GM12865 (cell line): ENCODE data around the gene SV2A.
"Not testable (repeated sequence)": the region's sequence is repeated elsewhere in the genome, so short reads cannot be mapped to it uniquely, and the experiment has no call there.

Experiments
- DNase-seq: peaks from one replicate; pipeline ENCODE4 v3.0.0; 2010; ENCODE audit warnings: low read depth
- H3K4me3 ChIP-seq: 2 replicates; pipeline ENCODE4 v1.5.1; 2011; ENCODE audit warnings: mild to moderate bottlenecking, low read depth, low read length, control low read depth
- TF ChIP-seq, protein P1 (sequence below): IDR thresholded peaks from 2 replicates; pipeline ENCODE4 v1.5.1; 2011; ENCODE audit warnings: low read length, control low read depth, low read depth, inconsistent platforms; ENCODE audit not compliant: insufficient read depth; ENCODE audit errors: missing control alignments

The SV2A gene

DNA sequence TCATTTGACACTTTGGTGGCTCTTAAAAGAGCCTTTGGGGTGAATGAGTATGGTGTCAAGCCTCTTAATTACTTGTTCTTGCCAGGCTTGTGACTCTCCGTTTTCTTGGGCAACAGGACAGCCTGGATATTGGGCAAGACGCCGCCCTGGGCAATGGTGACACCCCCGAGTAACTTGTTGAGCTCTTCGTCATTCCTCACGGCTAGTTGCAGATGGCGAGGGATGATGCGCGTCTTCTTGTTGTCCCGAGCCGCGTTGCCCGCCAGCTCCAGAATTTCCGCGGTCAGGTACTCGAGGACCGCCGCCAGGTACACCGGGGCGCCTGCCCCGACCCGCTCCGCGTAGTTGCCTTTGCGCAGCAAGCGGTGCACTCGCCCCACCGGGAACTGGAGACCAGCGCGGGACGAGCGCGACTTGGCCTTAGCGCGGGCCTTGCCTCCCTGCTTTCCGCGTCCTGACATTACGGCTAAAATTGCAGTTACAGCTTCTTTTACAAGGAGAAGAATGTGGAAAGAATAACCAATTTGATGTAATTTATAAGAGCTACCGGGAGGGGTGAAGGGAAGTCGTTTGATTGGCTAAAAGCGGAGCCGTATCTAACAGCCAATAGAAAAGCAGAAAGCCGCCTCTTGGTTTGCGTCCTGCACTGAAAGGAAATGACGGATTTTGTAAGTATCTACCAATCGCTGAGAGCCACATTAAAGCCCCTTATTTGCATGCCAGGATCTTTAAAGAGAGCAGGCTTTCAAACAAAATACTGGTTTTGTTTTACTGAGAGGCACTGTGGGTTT lies 30.0 kb downstream of the SV2A start:
- TF ChIP-seq, protein P1, sequence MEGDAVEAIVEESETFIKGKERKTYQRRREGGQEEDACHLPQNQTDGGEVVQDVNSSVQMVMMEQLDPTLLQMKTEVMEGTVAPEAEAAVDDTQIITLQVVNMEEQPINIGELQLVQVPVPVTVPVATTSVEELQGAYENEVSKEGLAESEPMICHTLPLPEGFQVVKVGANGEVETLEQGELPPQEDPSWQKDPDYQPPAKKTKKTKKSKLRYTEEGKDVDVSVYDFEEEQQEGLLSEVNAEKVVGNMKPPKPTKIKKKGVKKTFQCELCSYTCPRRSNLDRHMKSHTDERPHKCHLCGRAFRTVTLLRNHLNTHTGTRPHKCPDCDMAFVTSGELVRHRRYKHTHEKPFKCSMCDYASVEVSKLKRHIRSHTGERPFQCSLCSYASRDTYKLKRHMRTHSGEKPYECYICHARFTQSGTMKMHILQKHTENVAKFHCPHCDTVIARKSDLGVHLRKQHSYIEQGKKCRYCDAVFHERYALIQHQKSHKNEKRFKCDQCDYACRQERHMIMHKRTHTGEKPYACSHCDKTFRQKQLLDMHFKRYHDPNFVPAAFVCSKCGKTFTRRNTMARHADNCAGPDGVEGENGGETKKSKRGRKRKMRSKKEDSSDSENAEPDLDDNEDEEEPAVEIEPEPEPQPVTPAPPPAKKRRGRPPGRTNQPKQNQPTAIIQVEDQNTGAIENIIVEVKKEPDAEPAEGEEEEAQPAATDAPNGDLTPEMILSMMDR: no peak
- DNase-seq: peak; percentile 98
- H3K4me3 ChIP-seq: peak overlapping the region; percentile 70

DNA sequence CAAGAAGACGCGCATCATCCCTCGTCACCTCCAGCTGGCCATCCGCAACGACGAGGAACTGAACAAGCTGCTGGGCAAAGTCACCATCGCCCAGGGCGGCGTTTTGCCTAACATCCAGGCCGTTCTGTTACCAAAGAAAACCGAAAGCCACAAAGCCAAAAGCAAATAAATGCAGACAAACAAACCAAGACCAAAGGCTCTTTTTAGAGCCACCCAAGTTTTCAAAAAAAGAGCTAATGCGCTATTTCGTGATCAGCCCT lies 30.5 kb downstream of the SV2A start:
- not testable (repeated sequence) for DNase-seq
- H3K4me3 ChIP-seq: peak overlapping the region; percentile 68

DNA sequence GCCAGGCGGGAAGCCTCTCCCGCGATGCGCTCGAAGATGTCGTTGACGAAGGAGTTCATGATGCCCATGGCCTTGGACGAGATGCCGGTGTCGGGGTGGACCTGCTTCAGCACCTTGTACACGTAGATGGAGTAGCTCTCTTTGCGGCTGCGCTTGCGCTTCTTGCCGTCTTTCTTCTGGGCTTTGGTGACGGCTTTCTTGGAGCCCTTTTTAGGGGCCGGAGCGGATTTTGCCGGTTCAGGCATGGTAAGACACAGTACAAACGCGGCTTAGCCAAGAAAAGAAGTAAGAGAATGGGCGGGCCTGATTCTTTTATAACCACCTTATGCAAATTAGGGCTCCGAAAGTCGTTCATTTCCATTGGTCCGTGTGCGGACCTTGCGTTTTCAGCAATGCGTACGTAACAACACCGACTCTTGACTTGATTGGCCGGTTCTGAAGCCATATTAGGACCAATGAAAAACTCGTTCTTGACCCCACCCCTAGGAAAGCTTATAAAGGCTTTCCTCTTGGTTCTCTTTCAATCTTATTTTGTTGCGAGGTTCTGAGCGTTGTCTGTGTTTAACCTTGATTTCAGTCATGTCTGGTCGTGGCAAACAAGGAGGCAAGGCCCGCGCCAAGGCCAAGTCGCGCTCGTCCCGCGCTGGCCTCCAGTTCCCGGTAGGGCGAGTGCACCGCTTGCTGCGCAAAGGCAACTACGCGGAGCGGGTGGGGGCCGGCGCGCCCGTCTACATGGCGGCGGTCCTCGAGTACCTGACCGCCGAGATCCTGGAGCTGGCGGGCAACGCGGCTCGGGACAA lies 31.0 kb downstream of the SV2A start:
- H3K4me3 ChIP-seq: peak overlapping the region; percentile 68
- peak; percentile 99 for DNase-seq
- TF ChIP-seq, protein P1: no peak

DNA sequence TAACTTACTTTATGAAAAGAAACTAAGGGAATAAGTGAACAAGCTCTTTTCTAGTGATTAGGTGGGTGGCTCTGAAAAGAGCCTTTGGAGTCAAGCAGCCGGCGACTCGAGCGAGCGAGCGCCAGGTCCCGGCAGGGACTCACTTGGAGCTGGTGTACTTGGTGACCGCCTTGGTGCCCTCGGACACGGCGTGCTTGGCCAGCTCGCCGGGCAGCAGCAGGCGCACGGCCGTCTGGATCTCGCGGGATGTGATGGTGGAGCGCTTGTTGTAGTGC lies 31.6 kb downstream of the SV2A start:
- peak overlapping the region; percentile 65 for H3K4me3 ChIP-seq
- DNase-seq: not testable (repeated sequence)

DNA sequence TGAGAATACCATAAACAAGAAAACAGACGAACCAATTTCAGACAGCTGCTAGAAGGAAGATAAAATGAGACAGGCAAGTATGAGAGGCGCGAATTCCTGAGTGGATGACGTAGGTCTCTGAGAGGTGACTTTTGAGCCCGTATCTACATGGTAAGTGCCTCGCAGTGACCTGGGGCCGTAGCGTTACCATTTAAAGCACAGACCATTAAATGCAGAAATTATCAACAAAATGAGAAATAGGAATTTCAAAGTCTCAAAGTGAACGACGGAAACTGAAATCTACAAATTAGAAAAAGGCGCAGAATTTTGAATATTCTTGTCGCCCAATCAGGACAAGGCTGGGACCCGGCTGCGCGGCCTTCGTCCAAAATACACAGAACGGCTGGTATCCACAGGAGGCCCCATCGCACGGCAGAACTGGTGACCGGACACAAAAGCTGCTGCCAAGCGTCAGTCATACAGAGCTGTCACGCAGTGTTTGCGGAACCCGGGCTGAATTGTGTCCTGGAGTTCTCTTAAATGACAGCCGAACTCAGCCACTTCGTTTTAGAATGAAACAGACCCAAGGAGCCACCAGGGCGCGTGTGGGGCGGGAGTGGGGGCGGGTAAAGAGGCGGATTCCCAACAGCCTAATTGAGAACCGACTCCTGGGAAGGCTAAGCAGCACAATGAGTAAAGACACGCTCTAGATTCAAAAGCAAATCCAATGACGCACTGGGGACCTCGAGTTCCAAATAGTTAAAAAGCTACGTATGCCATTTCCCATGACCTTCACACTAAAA lies 32.1 kb downstream of the SV2A start:
- DNase-seq: peak; percentile 93
- H3K4me3 ChIP-seq: peak overlapping the region; percentile 65
- TF ChIP-seq, protein P1: peak; percentile 1

DNA sequence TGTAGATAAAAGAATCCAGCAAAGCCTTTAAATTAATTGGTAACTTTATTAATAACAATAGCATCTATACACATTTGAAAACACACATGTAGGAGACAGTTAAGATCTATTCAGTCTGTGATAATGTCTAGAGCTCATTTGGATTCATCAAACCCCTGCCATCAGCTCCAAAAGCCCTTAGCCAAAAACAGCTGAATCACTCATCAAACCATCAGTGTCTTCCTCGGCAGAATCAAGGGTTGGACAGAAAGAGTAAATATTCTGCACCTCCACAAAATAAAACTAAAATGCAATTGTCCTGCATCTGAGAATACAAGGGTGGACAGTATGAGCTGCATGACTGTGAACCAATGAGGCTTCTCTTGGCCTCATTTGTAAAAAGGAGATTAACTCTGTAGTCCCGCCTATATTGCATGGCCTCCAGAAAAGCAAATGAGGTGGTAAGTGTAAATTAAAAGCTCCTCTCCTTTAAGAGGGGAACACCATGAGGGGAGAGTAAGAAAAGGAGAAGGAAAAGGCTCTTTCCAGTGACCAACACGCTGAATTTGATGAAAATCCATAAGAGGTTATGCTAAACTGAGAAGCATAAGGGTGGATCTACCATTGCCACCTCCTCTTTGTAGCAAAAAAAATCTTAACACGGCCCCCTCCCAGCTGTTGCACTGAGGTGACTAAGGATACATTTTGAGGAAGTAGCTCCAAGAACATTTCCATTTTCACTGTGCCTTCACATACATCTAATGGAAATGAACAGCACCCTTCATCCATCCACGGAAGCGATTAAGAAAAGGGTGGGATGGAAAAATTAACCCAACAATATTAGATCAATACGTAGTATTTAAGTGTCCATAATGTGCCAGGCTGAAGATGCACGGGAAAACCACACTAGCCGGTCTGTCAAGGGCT lies 33.0 kb downstream of the SV2A start:
- DNase-seq: peak; percentile 74
- TF ChIP-seq, protein P1: no peak
- H3K4me3 ChIP-seq: peak overlapping the region; percentile 65

DNA sequence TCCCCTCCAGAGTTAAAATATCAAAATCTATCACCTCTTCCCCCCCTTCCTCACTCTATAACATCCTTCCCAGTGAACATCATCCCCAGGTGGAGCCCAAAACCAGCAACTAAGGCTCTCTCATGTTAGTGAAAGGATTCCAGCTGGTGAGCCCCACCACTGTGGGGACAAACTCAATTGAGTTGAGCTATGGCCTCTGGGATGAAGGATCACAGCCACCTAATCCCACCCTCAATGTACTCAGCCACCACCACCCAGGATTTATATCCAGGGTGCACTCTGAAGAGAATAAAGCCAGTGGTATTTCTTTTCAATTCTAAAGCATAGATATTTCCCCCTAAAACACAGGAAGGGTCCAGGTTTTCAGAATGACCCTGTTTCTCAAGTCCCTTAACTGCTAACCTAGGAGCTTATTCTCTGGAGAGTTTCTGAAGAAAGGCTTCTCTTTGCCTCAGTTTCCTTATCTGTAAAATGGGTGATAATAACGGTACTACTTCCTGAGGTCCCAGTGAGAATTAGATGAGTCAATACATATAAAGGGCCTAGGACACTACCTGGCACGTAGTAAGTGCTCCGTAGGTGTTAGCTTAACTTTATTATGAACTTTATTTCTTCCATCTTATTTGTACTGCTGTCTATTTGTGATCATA lies 33.9 kb downstream of the SV2A start:
- DNase-seq: no peak
- TF ChIP-seq, protein P1: no peak
- H3K4me3 ChIP-seq: peak overlapping the region; percentile 65
